HUES6 (cell line): Measurements from ENCODE around the gene NUP98.
A peak's percentile ranks its signal among the peaks of the same experiment; 100 is the strongest.
"Not testable (repeated sequence)": the region's sequence is repeated elsewhere in the genome, so short reads cannot be mapped to it uniquely, and the experiment has no call there.

ENCODE experiments used
- H3K27ac ChIP-seq: 2 replicates; pipeline ENCODE4 v1.7.0; 2013; ENCODE audit warnings: low read depth, mild to moderate bottlenecking, low read length, inconsistent platforms
- H3K27me3 ChIP-seq: 2 replicates; pipeline ENCODE4 v1.6.1; 2013; ENCODE audit warnings: low read length; ENCODE audit not compliant: control insufficient read depth, insufficient read depth
- H3K36me3 ChIP-seq: 2 replicates; pipeline ENCODE4 v1.6.1; 2013; ENCODE audit warnings: low read length; ENCODE audit not compliant: control insufficient read depth, insufficient read depth
- H3K4me1 ChIP-seq: 2 replicates; pipeline ENCODE4 v1.6.1; 2013; ENCODE audit warnings: low read length; ENCODE audit not compliant: control insufficient read depth, insufficient read depth
- H3K4me3 ChIP-seq: 2 replicates; pipeline ENCODE4 v1.5.1; 2013; ENCODE audit warnings: low read depth, low read length
- H3K9ac ChIP-seq: one replicate; pipeline ENCODE4 v1.6.1; 2013; ENCODE audit warnings: mild to moderate bottlenecking, low read length
- H3K9me3 ChIP-seq: 2 replicates; pipeline ENCODE4 v1.6.1; 2013; ENCODE audit warnings: low read depth, low read length; ENCODE audit not compliant: control insufficient read depth, insufficient read depth

The NUP98 gene

GRCh38 chr11:3796801-3797328 lies 489 bp downstream of the NUP98 start:
- H3K36me3 ChIP-seq: peaks cover 31% of the 10 kb centered on the region
- no peaks in the 10 kb centered on the region for H3K9me3 ChIP-seq
- H3K9ac ChIP-seq: peak overlapping the region; percentile 92
- no peaks in the 10 kb centered on the region for H3K27me3 ChIP-seq
- peak overlapping the region; percentile 100 for H3K4me3 ChIP-seq
- 0 out of 2 replicates have a peak, but pooled peaks cover 6% of the 10 kb centered on the region for H3K4me1 ChIP-seq
- H3K27ac ChIP-seq: peak overlapping the region; percentile 94

DNA sequence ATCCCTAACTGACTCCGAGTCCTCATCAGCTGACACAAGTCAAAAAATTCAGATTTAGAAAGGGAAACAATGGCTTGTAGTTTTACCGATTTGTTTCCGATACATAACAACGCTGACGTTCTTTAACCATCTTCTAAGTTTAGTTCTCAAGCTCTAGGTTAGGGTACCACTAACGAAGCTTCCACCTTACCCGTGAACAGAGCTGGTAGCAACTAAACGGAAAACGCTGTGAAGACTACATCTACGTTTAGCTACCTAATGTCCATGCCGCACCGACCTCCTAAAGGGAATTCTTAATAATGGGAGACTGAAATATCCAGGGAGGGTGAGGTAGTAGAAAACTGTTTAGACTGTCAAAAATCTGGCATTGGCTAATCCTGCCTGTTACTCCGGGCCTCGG lies 1.0 kb downstream of the NUP98 start:
- Histone ChIP-seq H3K36me3 (peaks cover 35% of the 10 kb centered on the region), H3K27ac (no peak overlapping the region), H3K4me3 (peak overlapping the region; percentile 100)

GRCh38 chr11:3796002-3796311 lies 1.4 kb downstream of the NUP98 start:
- Histone ChIP-seq H3K9ac (no peak overlapping the region), H3K27me3 (no peaks in the 10 kb centered on the region), H3K36me3 (peaks cover 38% of the 10 kb centered on the region), H3K4me3 (peak overlapping the region; percentile 100), H3K27ac (no peak overlapping the region), H3K4me1 (0 out of 2 replicates have a peak, but pooled peaks cover 6% of the 10 kb centered on the region), H3K9me3 (no peaks in the 10 kb centered on the region)

More for the DNA sequence above, 1.0 kb downstream of the NUP98 start:
- no peaks in the 10 kb centered on the region for H3K27me3 ChIP-seq
- 0 out of 2 replicates have a peak, but pooled peaks cover 6% of the 10 kb centered on the region for H3K4me1 ChIP-seq
- no peaks in the 10 kb centered on the region for H3K9me3 ChIP-seq
- peak overlapping the region; percentile 92 for H3K9ac ChIP-seq

DNA sequence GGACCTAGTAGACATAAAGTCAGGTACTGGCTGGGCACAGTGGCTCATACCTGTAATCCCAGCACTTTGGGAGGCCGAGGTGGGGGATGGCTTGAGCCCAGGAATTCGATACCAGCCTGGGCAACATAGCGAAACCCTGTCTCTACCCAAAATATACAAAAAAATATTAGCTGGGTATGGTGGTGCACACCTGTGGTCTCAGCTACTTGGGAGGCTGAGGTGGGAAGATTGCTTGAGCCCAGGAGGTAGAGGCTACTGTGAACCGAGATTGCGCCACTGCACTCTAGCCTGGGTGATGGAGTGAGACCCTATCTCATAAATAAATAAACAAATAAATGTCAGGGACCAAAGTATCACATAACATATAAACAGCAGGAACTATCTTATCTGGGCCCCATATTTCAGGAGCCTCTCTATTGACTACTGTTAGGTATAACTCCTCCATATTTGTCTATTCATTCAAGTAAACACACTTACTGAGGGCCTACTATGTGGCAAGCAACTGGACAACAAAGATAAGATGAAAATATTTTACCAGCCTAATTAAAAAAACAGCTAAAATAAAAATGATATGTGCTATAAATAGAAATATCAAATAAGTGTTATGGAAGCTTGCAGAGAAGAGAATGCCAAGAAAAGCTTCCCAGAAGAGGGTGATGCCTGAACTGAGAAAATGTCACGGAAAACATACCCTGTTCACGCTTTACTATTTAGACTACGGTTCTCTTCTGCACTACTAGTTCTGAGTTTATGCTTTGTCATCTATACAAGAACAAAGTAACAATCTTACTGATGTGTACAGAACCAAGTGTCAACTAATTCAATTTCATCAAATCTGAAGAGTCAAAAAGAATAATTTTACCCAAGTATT lies 2.0 kb downstream of the NUP98 start:
- Histone ChIP-seq H3K4me3 (peak overlapping the region; percentile 100), H3K4me1 (0 out of 2 replicates have a peak, but pooled peaks cover 6% of the 10 kb centered on the region), H3K9ac (no peak overlapping the region)

DNA sequence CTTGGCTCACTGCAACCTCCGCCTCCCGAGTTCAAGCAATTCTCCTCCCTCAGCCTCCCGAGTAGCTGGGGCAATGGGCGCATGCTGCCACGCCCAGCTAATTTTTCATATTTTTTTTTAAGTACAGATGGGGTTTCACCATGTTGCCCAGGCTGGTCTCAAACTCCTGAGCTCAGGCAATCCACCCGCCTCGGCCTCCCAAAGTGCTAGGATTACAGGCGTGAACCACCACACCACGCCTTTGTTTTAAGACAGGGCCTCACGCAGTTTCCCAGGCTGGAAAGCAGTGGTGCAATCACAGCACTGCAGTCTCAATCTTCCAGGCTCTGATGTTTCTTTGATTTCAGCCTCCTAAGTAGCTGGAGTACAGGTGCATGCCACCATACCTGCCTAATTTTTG lies 3.0 kb downstream of the NUP98 start:
- H3K9ac ChIP-seq, H3K4me1 ChIP-seq, H3K9me3 ChIP-seq, H3K27me3 ChIP-seq, H3K4me3 ChIP-seq, H3K27ac ChIP-seq: not testable (repeated sequence)
- H3K36me3 ChIP-seq: peaks cover 48% of the 10 kb centered on the region

More for the DNA sequence above, 2.0 kb downstream of the NUP98 start:
- H3K27me3 ChIP-seq: no peaks in the 10 kb centered on the region
- H3K9me3 ChIP-seq: no peaks in the 10 kb centered on the region
- peaks cover 42% of the 10 kb centered on the region for H3K36me3 ChIP-seq
- H3K27ac ChIP-seq: no peak overlapping the region

DNA sequence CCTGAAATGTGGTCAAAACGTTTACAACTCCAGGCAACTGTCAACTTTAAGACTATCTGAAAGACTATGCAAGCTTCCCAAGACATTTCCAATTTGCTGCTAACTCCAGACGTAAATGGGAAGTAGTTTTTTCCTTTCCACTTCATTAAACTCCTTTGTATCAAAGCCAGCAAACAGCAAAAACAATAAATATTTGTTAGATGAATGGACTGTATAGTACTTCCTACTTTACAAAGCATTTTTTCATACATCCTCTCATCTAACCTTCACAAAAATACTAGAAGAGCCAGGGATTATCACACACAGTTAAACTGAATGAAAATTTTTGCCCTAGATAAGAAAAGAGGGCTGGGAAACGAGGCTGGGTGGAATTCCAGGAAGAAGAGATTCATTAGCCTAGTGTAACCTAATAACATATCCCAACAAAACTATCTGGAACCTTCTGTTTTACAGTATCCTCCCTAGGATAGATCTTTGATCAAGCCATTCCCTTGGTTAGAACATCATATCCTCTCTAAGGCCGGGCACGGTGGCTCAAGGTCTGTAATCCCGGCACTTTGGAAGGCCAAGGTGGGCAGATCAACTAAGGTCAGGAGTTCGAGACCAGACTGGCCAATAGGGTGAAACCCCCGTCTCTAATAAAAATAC lies 10.4 kb downstream of the NUP98 start:
- Histone ChIP-seq H3K4me1 (no peaks in the 10 kb centered on the region), H3K36me3 (peaks cover 44% of the 10 kb centered on the region), H3K4me3 (no peak overlapping the region), H3K27me3 (no peaks in the 10 kb centered on the region), H3K27ac (no peak overlapping the region), H3K9me3 (no peaks in the 10 kb centered on the region), H3K9ac (no peak overlapping the region)

DNA sequence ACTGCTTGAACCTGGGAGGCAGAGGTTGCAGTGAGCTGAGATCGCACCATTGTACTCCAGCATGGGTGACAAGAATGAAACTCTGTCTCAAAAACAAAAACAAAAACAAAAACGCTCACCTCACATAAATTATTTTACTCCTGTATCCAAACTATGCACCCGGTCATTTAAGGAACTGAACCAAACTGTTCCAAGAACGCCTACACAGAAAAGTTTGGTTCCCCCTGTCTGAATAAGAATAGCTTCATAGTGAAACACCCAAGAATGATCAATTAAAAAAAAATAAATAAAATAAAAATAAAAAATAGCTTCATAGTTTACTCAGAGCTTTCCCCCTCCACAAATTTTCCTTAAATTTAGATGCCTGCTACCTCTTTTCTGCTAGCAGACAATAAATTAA lies 13.7 kb downstream of the NUP98 start:
- Histone ChIP-seq H3K36me3 (peaks cover 50% of the 10 kb centered on the region), H3K9me3 (no peaks in the 10 kb centered on the region), H3K4me3 (no peak overlapping the region), H3K4me1 (no peaks in the 10 kb centered on the region), H3K27ac (no peak overlapping the region), H3K27me3 (no peaks in the 10 kb centered on the region), H3K9ac (no peak overlapping the region)

GRCh38 chr11:3782963-3783362 lies 14.4 kb downstream of the NUP98 start:
- Histone ChIP-seq H3K9ac (no peak overlapping the region), H3K4me1 (no peaks in the 10 kb centered on the region), H3K4me3 (no peak overlapping the region), H3K27me3 (no peaks in the 10 kb centered on the region), H3K9me3 (no peaks in the 10 kb centered on the region), H3K27ac (no peak overlapping the region), H3K36me3 (peaks cover 55% of the 10 kb centered on the region)

DNA sequence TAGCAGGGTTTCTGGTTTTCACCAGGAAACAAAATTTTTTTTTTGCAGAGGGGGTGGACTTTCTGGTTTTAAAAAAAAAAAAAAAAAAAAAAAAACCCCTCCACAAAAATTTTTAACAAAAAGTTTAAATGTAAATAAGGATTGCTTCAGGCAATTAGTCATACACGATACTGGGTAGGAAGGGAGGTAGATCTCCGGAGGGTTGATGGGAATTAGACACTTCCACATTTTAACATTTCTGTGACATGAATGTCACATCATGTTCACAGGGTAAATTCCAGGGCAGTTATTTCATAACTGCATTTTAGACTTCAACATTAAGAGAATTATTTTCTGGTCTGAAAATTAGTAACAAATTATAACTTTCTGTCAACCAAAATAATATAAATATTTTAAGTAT lies 15.9 kb downstream of the NUP98 start:
- Histone ChIP-seq H3K9ac (no peak overlapping the region), H3K4me3 (no peak overlapping the region), H3K36me3 (peaks cover 60% of the 10 kb centered on the region), H3K4me1 (no peaks in the 10 kb centered on the region), H3K27me3 (no peaks in the 10 kb centered on the region), H3K9me3 (no peaks in the 10 kb centered on the region), H3K27ac (no peak overlapping the region)

GRCh38 chr11:3775736-3776406 lies 21.5 kb downstream of the NUP98 start:
- Histone ChIP-seq H3K4me1 (no peaks in the 10 kb centered on the region), H3K27ac (no peak overlapping the region)

DNA sequence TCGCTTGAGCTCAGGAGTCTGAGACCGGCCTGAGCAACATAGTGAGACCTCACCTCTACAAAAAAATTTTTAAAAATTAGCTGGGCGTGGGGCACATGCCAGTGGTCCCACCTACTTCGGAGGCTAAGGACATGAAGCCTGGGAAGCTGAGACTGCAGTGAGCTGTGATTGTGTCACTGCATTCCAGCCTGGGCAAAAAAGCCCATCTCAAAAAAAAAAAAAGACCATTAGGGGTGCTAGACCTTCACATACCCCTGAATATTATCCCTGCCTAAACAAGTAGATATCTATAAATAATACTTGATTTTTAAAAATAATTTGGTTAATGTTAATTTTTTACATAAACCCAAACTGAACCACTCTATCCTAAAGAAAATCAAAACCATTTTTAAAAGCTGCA lies 24.2 kb downstream of the NUP98 start:
- Histone ChIP-seq H3K4me1 (no peaks in the 10 kb centered on the region), H3K4me3 (no peak overlapping the region), H3K27ac (no peak overlapping the region), H3K36me3 (peaks cover 96% of the 10 kb centered on the region), H3K27me3 (no peaks in the 10 kb centered on the region), H3K9ac (no peak overlapping the region), H3K9me3 (no peaks in the 10 kb centered on the region)

More at GRCh38 chr11:3775736-3776406, 21.5 kb downstream of the NUP98 start:
- Histone ChIP-seq H3K9me3 (no peaks in the 10 kb centered on the region), H3K9ac (no peak overlapping the region), H3K36me3 (peaks cover 92% of the 10 kb centered on the region), H3K4me3 (no peak overlapping the region), H3K27me3 (no peaks in the 10 kb centered on the region)
